ENCODE measurements around the gene SURF4.
A peak's percentile ranks its signal among the peaks of the same experiment; 100 is the strongest.
"Not testable (repeated sequence)": the region's sequence is repeated elsewhere in the genome, so short reads cannot be mapped to it uniquely, and the experiment has no call there.

SURF4 gene

DNA sequence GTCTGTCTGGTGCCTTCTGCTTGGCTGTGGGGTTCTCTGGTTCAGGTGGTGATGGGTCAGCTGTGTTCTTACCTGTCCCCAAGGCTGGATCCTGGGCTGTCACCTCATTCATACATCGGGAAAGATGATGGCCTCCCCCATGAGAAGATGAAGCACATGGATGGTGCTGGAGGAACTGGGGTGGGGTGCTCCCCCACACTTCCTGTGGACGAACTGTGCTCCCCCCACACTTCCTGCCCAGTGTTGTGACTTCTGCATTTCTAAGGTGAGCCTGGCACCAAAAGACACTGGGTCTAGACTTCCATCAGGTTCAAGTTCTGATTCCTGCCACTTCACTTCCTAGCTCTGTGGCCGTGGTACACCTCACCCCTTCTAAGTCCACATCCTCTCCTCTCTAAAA lies 35.6 kb downstream of the SURF4 start:
- TF ChIP-seq, protein P1, sequence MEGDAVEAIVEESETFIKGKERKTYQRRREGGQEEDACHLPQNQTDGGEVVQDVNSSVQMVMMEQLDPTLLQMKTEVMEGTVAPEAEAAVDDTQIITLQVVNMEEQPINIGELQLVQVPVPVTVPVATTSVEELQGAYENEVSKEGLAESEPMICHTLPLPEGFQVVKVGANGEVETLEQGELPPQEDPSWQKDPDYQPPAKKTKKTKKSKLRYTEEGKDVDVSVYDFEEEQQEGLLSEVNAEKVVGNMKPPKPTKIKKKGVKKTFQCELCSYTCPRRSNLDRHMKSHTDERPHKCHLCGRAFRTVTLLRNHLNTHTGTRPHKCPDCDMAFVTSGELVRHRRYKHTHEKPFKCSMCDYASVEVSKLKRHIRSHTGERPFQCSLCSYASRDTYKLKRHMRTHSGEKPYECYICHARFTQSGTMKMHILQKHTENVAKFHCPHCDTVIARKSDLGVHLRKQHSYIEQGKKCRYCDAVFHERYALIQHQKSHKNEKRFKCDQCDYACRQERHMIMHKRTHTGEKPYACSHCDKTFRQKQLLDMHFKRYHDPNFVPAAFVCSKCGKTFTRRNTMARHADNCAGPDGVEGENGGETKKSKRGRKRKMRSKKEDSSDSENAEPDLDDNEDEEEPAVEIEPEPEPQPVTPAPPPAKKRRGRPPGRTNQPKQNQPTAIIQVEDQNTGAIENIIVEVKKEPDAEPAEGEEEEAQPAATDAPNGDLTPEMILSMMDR (IDR thresholded peaks at IDR 0.05; ENCODE audit: extremely low read depth, missing control alignments), result no peak
- no peak for DNase-seq (ENCODE audit: low spot score)

GRCh38 chr9:133339641-133340040 lies 36.2 kb downstream of the SURF4 start:
- no peak for DNase-seq (ENCODE audit: low spot score)
- TF ChIP-seq, protein P1 (IDR thresholded peaks at IDR 0.05; ENCODE audit: extremely low read depth, missing control alignments), result no peak

GRCh38 chr9:133335924-133336811 lies 39.7 kb downstream of the SURF4 start, which contains the start of gene SURF6:
Gene SURF6, minus strand, starts transcription at chr9:133336188. Its CDS starts 56 bp downstream, at chr9:133336132.
- TF ChIP-seq, protein P1 (IDR thresholded peaks at IDR 0.05; ENCODE audit: extremely low read depth, missing control alignments), result no peak
- DNase-seq (ENCODE audit: low spot score), result peak; percentile 94

- not testable (repeated sequence) for DNase-seq (ENCODE audit: low spot score)
Observed at GRCh38 chr9:133334888-133335287, 41.0 kb downstream of the SURF4 start.

DNA sequence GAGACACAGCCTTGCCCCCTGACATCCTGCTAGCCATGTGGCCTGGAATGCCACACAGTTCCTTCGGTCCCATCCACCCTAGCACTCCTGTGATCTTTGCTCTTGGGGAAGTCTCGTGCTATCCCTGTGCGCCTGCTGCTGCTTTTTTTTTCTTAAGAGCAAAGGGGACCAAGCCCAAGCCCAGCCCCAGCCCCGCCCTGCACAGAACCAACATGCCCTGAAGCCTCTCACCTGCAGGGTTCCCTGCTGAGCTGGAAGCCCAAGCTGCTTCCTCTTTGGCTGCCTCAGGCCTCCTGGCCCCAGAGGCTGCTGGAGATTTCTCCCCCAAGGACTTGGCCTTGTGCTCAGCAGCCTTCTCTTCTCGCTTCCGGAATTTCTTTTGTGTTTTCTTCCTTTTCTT lies 41.7 kb downstream of the SURF4 start:
- TF ChIP-seq, protein P1 (IDR thresholded peaks at IDR 0.05; ENCODE audit: extremely low read depth, missing control alignments), result no peak
- DNase-seq (ENCODE audit: low spot score), result no peak

GRCh38 chr9:133333566-133333965 lies 42.3 kb downstream of the SURF4 start:
- DNase-seq (ENCODE audit: low spot score), result no peak
- TF ChIP-seq, protein P1 (IDR thresholded peaks at IDR 0.05; ENCODE audit: extremely low read depth, missing control alignments), result no peak

DNA sequence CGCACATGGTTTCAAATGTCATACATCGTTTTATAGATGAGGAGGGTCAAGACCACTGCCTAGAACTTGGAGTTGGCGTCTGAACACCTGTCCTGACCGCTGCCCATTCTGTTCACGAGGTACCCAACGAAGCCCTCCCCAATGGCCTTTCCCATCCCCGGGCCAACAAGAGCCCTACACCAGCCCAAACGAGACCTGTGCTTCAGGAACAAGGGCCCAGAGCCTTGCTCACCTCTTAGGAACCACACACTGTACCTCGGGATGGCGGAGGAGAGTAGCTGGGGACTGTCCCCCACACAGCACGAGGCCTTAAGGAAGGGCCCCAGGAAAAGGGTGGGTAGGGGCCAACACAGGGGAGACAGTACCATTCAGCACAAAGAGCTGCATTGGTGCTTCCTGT lies 42.8 kb downstream of the SURF4 start:
- TF ChIP-seq, protein P1 (IDR thresholded peaks at IDR 0.05; ENCODE audit: extremely low read depth, missing control alignments), result no peak
- no peak for DNase-seq (ENCODE audit: low spot score)

GRCh38 chr9:133332381-133332730 lies 43.5 kb downstream of the SURF4 start:
- no peak for DNase-seq (ENCODE audit: low spot score)
- TF ChIP-seq, protein P1 (IDR thresholded peaks at IDR 0.05; ENCODE audit: extremely low read depth, missing control alignments), result no peak

All from GM20000 (cell line).